GM23248 (cell line): ENCODE results near the gene SUZ12. TPM values are rescaled to one million over a fixed set of nuclear protein-coding genes. Genes with fewer than 3 reads are reported as not detected.
A peak's percentile ranks its signal among the peaks of the same experiment; 100 is the strongest.

Experiments
- DNase-seq: peaks from one replicate; pipeline ENCODE4 v3.0.0-alpha.2; 2015
- H2AFZ ChIP-seq: fragments of 200-600 bp; sonication (generic); 2 replicates; pipeline ENCODE4 v1.6.1; 2016; ENCODE audit warnings: antibody characterized with exemption
- H3F3A ChIP-seq: fragments of 200-600 bp; sonication (generic); 2 replicates; pipeline ENCODE4 v1.6.1; 2016; ENCODE audit warnings: mild to moderate bottlenecking, antibody characterized with exemption, mixed run types; ENCODE audit not compliant: insufficient read depth
- H3K27ac ChIP-seq: fragments of 200-600 bp; sonication (generic); 2 replicates; pipeline ENCODE4 v1.5.1; 2016; ENCODE audit warnings: mild to moderate bottlenecking
- H3K27me3 ChIP-seq: fragments of 200-600 bp; sonication (generic); replicated peaks from 2 replicates; pipeline ENCODE4 v1.6.1; 2016; ENCODE audit warnings: mild to moderate bottlenecking; ENCODE audit not compliant: insufficient read depth
- H3K36me3 ChIP-seq: fragments of 200-600 bp; sonication (generic); 2 replicates; pipeline ENCODE4 v1.6.1; 2016; ENCODE audit warnings: low read depth, mild to moderate bottlenecking
- H3K4me1 ChIP-seq: fragments of 200-600 bp; sonication (generic); 2 replicates; pipeline ENCODE4 v1.6.1; 2016; ENCODE audit warnings: mild to moderate bottlenecking; ENCODE audit not compliant: insufficient read depth
- H3K4me2 ChIP-seq: fragments of 200-600 bp; sonication (generic); one replicate; pipeline ENCODE4 v1.6.1; 2016; ENCODE audit warnings: mild to moderate bottlenecking; ENCODE audit not compliant: unreplicated experiment
- H3K4me3 ChIP-seq: fragments of 200-600 bp; sonication (generic); 2 replicates; pipeline ENCODE4 v1.5.1; 2016; ENCODE audit warnings: mild to moderate bottlenecking
- H3K79me2 ChIP-seq: fragments of 200-600 bp; sonication (generic); 2 replicates; pipeline ENCODE4 v1.6.1; 2016; ENCODE audit warnings: mild to moderate bottlenecking; ENCODE audit not compliant: insufficient read depth
- H3K9ac ChIP-seq: fragments of 200-600 bp; sonication (generic); 2 replicates; pipeline ENCODE4 v1.6.1; 2016; ENCODE audit warnings: mild to moderate bottlenecking
- H3K9me2 ChIP-seq: fragments of 200-600 bp; sonication (generic); 2 replicates; pipeline ENCODE4 v1.6.1; 2016; ENCODE audit warnings: mixed run types, mild to moderate bottlenecking, moderate library complexity; ENCODE audit not compliant: insufficient read depth
- H3K9me3 ChIP-seq: fragments of 200-600 bp; sonication (generic); one replicate; pipeline ENCODE4 v1.6.1; 2017; ENCODE audit warnings: low read depth
- H4K20me1 ChIP-seq: fragments of 200-600 bp; sonication (generic); 2 replicates; pipeline ENCODE4 v1.6.0; 2016; ENCODE audit not compliant: insufficient read depth
- EZH2 ChIP-seq: fragments of 200-600 bp; sonication (generic); IDR thresholded peaks from 2 replicates; pipeline ENCODE4 v1.6.1; 2018; ENCODE audit warnings: antibody characterized with exemption, mild to moderate bottlenecking; ENCODE audit not compliant: insufficient read depth, poor library complexity, severe bottlenecking
- EZH2phosphoT487 ChIP-seq: fragments of 200-600 bp; sonication (generic); IDR thresholded peaks from 2 replicates; pipeline ENCODE4 v1.6.1; 2018; ENCODE audit warnings: antibody characterized with exemption, moderate library complexity, mild to moderate bottlenecking, low read depth; ENCODE audit not compliant: insufficient read depth
- WGBS, 2 experiments: methylation state at CpG; one replicate each; pipeline ENCODE4 v1.1.6; 2015 to 2017; ENCODE audit warnings: low lambda C conversion rate in 2 of 2, low coverage in 1 of 2; ENCODE audit errors: missing lambda C conversion rate in 2 of 2; 5-methylcytosine and 5-hydroxymethylcytosine counted together
- in situ Hi-C: fragments of 300-500 bp; cut with MboI; formaldehyde crosslinking; loops from 2 replicates; pipeline ENCODE4 v1.15.0; 2020
- polyA plus RNA-seq: library from polyadenylated mRNA; unstranded; fragments of >200 nt; fragmentation: Nextera tagmentation; extraction: Ambion mirVana; gene quantifications from 2 replicates; pipeline ENCODE4 v1.2.1, GENCODE V29; 2016
- total RNA-seq: library from RNA; depleted of rRNA; stranded (reverse); fragments of >200 nt; shearing (Covaris generic); gene quantifications from 2 replicates; pipeline ENCODE4 v1.2.3, GENCODE V29; 2014

The SUZ12 gene
- total and polyA plus RNA-seq, 2 experiments from 2014 or later: 6.8 to 12.9 TPM

- Histone ChIP-seq H3K27ac (no peak overlapping the region), H4K20me1 (no peaks in the 10 kb centered on the region), H3K27me3 (no peaks in the 10 kb centered on the region), H3K4me2 (no peak overlapping the region), H3K9me2 (no peaks in the 10 kb centered on the region), H3K36me3 (no peaks in the 10 kb centered on the region), H3F3A (peaks cover 18% of the 10 kb centered on the region), H2AFZ (no peak overlapping the region), H3K79me2 (no peaks in the 10 kb centered on the region), H3K4me3 (no peak overlapping the region), H3K4me1 (peaks cover 24% of the 10 kb centered on the region), H3K9me3 (no peaks in the 10 kb centered on the region), H3K9ac (no peak overlapping the region)
- no peak for TF ChIP-seq EZH2phosphoT487
- TF ChIP-seq EZH2: no peak
- in situ Hi-C loops: no loop called here
- WGBS, 2 experiments: 74 to 88% methylated on average over 4 of the region's 4 CpGs
- DNase-seq: no peak
Measured at GRCh38 chr17:31918701-31919128, 18.1 kb upstream of the SUZ12 start.

- DNase-seq: peak; percentile 75
- H3K27me3 ChIP-seq: no peaks in the 10 kb centered on the region
- H4K20me1 ChIP-seq: no peaks in the 10 kb centered on the region
- no peaks in the 10 kb centered on the region for H3K79me2 ChIP-seq
- H3K36me3 ChIP-seq: no peaks in the 10 kb centered on the region
- in situ Hi-C loops: no loop called here
- TF ChIP-seq EZH2 (no peak), EZH2phosphoT487 (no peak)
- no peak overlapping the region for H3K4me3 ChIP-seq
- H3K4me1 ChIP-seq: peaks cover 22% of the 10 kb centered on the region
- peak overlapping the region; percentile 71 for H2AFZ ChIP-seq
- peaks cover 17% of the 10 kb centered on the region for H3F3A ChIP-seq
- 63 to 68% methylated on average over 9 to 10 of the region's 10 CpGs for WGBS, 2 experiments
- H3K27ac ChIP-seq: peak overlapping the region; percentile 74
- H3K9me2 ChIP-seq: no peaks in the 10 kb centered on the region
- no peaks in the 10 kb centered on the region for H3K9me3 ChIP-seq
- peak overlapping the region; percentile 24 for H3K4me2 ChIP-seq
- H3K9ac ChIP-seq: peak overlapping the region; percentile 27
Measured at GRCh38 chr17:31919802-31920525, 16.8 kb upstream of the SUZ12 start.

GRCh38 chr17:31926100-31926729, 10.6 kb upstream of the SUZ12 start:
- Histone ChIP-seq H3K27me3 (no peaks in the 10 kb centered on the region), H3K27ac (no peak overlapping the region), H3K9ac (no peak overlapping the region), H3F3A (no peaks in the 10 kb centered on the region), H3K9me3 (no peaks in the 10 kb centered on the region), H3K4me1 (no peaks in the 10 kb centered on the region), H3K4me2 (no peak overlapping the region), H3K9me2 (no peaks in the 10 kb centered on the region), H3K4me3 (no peak overlapping the region), H4K20me1 (no peaks in the 10 kb centered on the region), H3K79me2 (no peaks in the 10 kb centered on the region), H3K36me3 (no peaks in the 10 kb centered on the region), H2AFZ (no peak overlapping the region)
- no peak for DNase-seq
- WGBS, 2 experiments: 89 to 90% methylated on average over 5 of the region's 5 CpGs
- no peak for TF ChIP-seq EZH2phosphoT487
- no peak for TF ChIP-seq EZH2
- in situ Hi-C loops: no loop called here

GRCh38 chr17:31931756-31932155, 5.1 kb upstream of the SUZ12 start:
- DNase-seq: no peak
- Histone ChIP-seq H3K4me3 (no peak overlapping the region), H3K36me3 (no peaks in the 10 kb centered on the region), H3K9me3 (no peaks in the 10 kb centered on the region), H4K20me1 (no peaks in the 10 kb centered on the region), H3K9me2 (no peaks in the 10 kb centered on the region), H3K79me2 (no peaks in the 10 kb centered on the region), H3F3A (no peaks in the 10 kb centered on the region), H3K4me2 (no peak overlapping the region), H3K27me3 (no peaks in the 10 kb centered on the region), H2AFZ (peak overlapping the region; percentile 43; the same call in 1 of the 2 replicates), H3K27ac (no peak overlapping the region), H3K9ac (no peak overlapping the region), H3K4me1 (no peaks in the 10 kb centered on the region)
- WGBS, 2 experiments: 16 to 20% methylated on average over 1 of the region's 1 CpG
- in situ Hi-C loops: no loop called here
- TF ChIP-seq EZH2 (no peak), EZH2phosphoT487 (no peak)
